ENCODE data around the gene SAPCD1.

DNA sequence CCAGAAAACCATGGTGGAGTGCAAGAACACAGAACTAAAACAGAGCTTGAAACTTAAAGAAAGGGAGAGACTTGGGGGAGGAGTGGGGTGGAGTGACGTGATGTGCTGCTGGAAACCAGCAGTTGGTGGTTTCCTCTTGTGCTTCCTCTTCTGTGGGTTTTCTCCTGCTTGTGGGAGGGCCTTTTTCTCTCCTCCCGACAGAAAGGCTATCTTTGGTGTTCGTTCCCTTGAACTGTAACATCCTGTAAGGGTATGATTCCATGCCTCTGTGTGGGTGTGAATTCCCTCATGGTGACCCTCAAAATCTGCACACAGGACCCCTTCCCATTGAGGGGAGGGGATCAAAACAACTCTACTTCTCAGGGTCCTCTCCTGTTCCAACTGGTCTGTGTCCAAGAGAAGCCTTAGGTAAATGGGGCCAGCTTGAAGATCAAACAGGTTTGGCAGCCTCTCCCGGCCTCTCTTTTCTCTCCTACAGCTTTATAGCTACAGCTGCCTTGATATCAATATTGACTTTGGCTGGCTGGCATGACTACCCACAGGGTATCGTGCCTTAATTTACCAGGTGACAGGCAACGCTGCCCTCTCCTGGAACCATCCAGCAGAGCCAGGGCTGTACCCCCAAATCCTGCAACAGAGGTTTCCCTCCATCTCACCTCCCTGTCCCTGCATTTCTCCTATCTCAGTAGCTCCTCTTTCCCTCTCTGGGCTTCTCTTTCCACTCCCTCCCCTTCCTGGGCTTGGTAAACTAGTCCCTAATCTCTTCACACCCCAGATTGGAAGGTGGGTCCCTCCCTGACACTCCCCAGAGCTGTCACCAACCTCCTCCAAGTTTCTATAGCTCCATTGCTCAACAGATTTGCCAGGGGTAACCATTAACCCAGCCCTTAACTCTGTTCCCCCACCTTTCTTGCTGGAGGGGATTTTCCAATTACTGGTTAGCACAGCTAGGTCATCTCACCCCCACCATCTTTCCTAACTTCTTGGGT, 24.2 kb upstream of the SAPCD1 start:
- no peak for TF ChIP-seq POLR2A (IDR thresholded peaks at IDR 0.05)
- TF ChIP-seq, protein P1, sequence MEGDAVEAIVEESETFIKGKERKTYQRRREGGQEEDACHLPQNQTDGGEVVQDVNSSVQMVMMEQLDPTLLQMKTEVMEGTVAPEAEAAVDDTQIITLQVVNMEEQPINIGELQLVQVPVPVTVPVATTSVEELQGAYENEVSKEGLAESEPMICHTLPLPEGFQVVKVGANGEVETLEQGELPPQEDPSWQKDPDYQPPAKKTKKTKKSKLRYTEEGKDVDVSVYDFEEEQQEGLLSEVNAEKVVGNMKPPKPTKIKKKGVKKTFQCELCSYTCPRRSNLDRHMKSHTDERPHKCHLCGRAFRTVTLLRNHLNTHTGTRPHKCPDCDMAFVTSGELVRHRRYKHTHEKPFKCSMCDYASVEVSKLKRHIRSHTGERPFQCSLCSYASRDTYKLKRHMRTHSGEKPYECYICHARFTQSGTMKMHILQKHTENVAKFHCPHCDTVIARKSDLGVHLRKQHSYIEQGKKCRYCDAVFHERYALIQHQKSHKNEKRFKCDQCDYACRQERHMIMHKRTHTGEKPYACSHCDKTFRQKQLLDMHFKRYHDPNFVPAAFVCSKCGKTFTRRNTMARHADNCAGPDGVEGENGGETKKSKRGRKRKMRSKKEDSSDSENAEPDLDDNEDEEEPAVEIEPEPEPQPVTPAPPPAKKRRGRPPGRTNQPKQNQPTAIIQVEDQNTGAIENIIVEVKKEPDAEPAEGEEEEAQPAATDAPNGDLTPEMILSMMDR (IDR thresholded peaks at IDR 0.05): no peak
